B cell (primary cell): Measurements from ENCODE around the gene CYB561D1. TPM values are rescaled to one million over a fixed set of nuclear protein-coding genes. Genes with fewer than 3 reads are reported as not detected.

ENCODE experiments used
- ATAC-seq: fragments of 200-7000 bp; cut with Tn5 transposase; one replicate; pipeline ENCODE4 v1.10.0; 2021; ENCODE audit warnings: low read depth, mild to moderate bottlenecking, moderate number of reproducible peaks, moderate library complexity
- CTCF ChIA-PET: fragments of 350-600 bp; sonication (Branson Sonifier 250); formaldehyde crosslinking; loops from one replicate; lab custom pipeline; 2021; ENCODE audit warnings: antibody characterized with exemption, inconsistent platforms; lab: Charles Lee
- POLR2A ChIA-PET: fragments of 350-600 bp; sonication (Branson Sonifier 250); formaldehyde crosslinking; loops from one replicate; lab custom pipeline; 2021; ENCODE audit warnings: antibody characterized with exemption; lab: Charles Lee
- DNase-seq: peaks from one replicate; pipeline ENCODE4 v3.0.0; 2013
- H2AFZ ChIP-seq: 2 replicates; pipeline ENCODE4 v1.6.1; 2012; ENCODE audit warnings: mild to moderate bottlenecking, low read depth, low read length; ENCODE audit not compliant: insufficient read depth, poor library complexity, severe bottlenecking
- H3K27ac ChIP-seq, 2 donors: 1 replicate in 1 of 2; 2 replicates in 1 of 2; pipeline ENCODE4 v1.5.1; 2012 to 2013; ENCODE audit warnings: low read length in 2 of 2, mild to moderate bottlenecking in 2 of 2, moderate library complexity in 1 of 2
- H3K27me3 ChIP-seq, 4 experiments: fragments of 200-600 bp in 1 of 4; sonication (generic) in 1 of 4; replicated peaks in 1 of 4; 1 replicate in 2 of 4; 2 replicates in 2 of 4; pipeline versions ENCODE4 v1.6.1 to v1.7.0; 2013 to 2016; ENCODE audit warnings: low read length in 3 of 4, mild to moderate bottlenecking in 2 of 4, mixed read lengths in 1 of 4, moderate library complexity in 1 of 4; ENCODE audit not compliant: insufficient read depth in 4 of 4, control insufficient read depth in 3 of 4; ENCODE audit errors: control extremely low read depth in 1 of 4
- H3K36me3 ChIP-seq, 2 experiments: replicated peaks in 1 of 2; 1 replicate in 1 of 2; 2 replicates in 1 of 2; pipeline versions ENCODE4 v1.6.1 to v1.7.1; 2013; ENCODE audit warnings: low read length in 1 of 2; ENCODE audit not compliant: insufficient read depth in 2 of 2, control insufficient read depth in 1 of 2; ENCODE audit errors: control extremely low read depth in 1 of 2, extremely low read depth in 1 of 2
- H3K4me1 ChIP-seq, 2 donors: fragments of 200-600 bp in 1 of 2; sonication (generic) in 1 of 2; 1 replicate in 1 of 2; 2 replicates in 1 of 2; pipeline versions ENCODE4 v1.5.1 to v1.6.1; 2013 to 2017; ENCODE audit warnings: low read length in 2 of 2; ENCODE audit not compliant: control insufficient read depth in 2 of 2, insufficient read depth in 2 of 2
- H3K4me2 ChIP-seq: replicated peaks from 2 replicates; pipeline ENCODE3; 2012; ENCODE audit warnings: mild to moderate bottlenecking, low read depth, low read length; ENCODE audit not compliant: poor library complexity, severe bottlenecking
- H3K4me3 ChIP-seq, 5 experiments: fragments of 200-600 bp in 1 of 5; sonication (generic) in 1 of 5; 1 replicate in 3 of 5; 2 replicates in 2 of 5; pipeline versions ENCODE4 v1.5.1 to v1.7.0; 2011 to 2016; ENCODE audit warnings: low read length in 4 of 5, mild to moderate bottlenecking in 4 of 5, low read depth in 2 of 5, control low read depth in 1 of 5, moderate library complexity in 1 of 5; ENCODE audit not compliant: insufficient read depth in 1 of 5; ENCODE audit errors: control extremely low read depth in 1 of 5, extremely low read depth in 1 of 5
- H3K79me2 ChIP-seq: fragments of 200-600 bp; sonication (generic); one replicate; pipeline ENCODE4 v1.6.0; 2016; ENCODE audit warnings: low read length; ENCODE audit not compliant: control insufficient read depth, insufficient read depth
- H3K9ac ChIP-seq: fragments of 200-600 bp; sonication (generic); 2 replicates; pipeline ENCODE4 v1.6.1; 2017; ENCODE audit warnings: mild to moderate bottlenecking, low read length, moderate library complexity
- H3K9me3 ChIP-seq, 3 donors: one replicate each; pipeline versions ENCODE4 v1.6.1 to v1.7.1; 2013; ENCODE audit warnings: low read length in 2 of 3; ENCODE audit not compliant: control insufficient read depth in 2 of 3, insufficient read depth in 1 of 3; ENCODE audit errors: control extremely low read depth in 1 of 3
- H4K20me1 ChIP-seq: 2 replicates; pipeline ENCODE4 v1.6.0; 2012; ENCODE audit warnings: mild to moderate bottlenecking, low read length; ENCODE audit not compliant: insufficient read depth, control insufficient read depth, poor library complexity, severe bottlenecking
- H3K27ac Mint-ChIP-seq: one replicate; pipeline ENCODE4 v1.8.0; 2021; ENCODE audit warnings: mixed read lengths
- H3K27me3 Mint-ChIP-seq: one replicate; pipeline ENCODE4 v1.8.0; 2021; ENCODE audit warnings: mixed read lengths
- H3K4me1 Mint-ChIP-seq: one replicate; pipeline ENCODE4 v1.8.0; 2021; ENCODE audit warnings: mixed read lengths
- H3K4me3 Mint-ChIP-seq: one replicate; pipeline ENCODE4 v1.8.0; 2021; ENCODE audit warnings: mixed read lengths
- H3K9me3 Mint-ChIP-seq: one replicate; pipeline ENCODE4 v1.8.0; 2022; ENCODE audit warnings: mixed read lengths; ENCODE audit not compliant: insufficient read depth
- CTCF ChIP-seq: fragments of 200-600 bp; IDR thresholded peaks from one replicate; pipeline ENCODE4 v1.8.0; 2022; ENCODE audit warnings: antibody characterized with exemption, mild to moderate bottlenecking
- EZH2 ChIP-seq: IDR thresholded peaks from 2 replicates; pipeline ENCODE4 v1.6.1; 2012; ENCODE audit warnings: borderline replicate concordance, low read depth, mild to moderate bottlenecking, moderate library complexity, low read length; ENCODE audit not compliant: insufficient read depth, poor library complexity, severe bottlenecking
- WGBS: methylation state at CpG from one replicate; pipeline ENCODE4 v1.1.5; 2013; ENCODE audit warnings: missing lambda C conversion rate; ENCODE audit not compliant: insufficient coverage; 5-methylcytosine and 5-hydroxymethylcytosine counted together
- intact Hi-C: fragments of 100-400 bp; cut with micrococcal nuclease; formaldehyde crosslinking; loops from one replicate; pipeline ENCODE4 v1.10.0; 2022
- polyA plus RNA-seq: library from polyadenylated mRNA; depleted of rRNA; stranded (reverse); fragments of >200 nt; gene quantifications from 2 replicates; pipeline ENCODE4 v1.2.3, GENCODE V29; 2012
- total RNA-seq, 2 donors: library from RNA; stranded (reverse); fragments of 120-200 nt in 1 of 2; gene quantifications; 1 replicate in 1 of 2; 2 replicates in 1 of 2; pipeline versions ENCODE4 v1.2.3 to v1.2.4, GENCODE V29; 2013 to 2022

The CYB561D1 gene
- total and polyA plus RNA-seq, 2 donors (not counting 1 experiment from before 2014, with no cell fraction given), result 16.1 to 28.0 TPM

- Histone ChIP-seq H3K4me3 (peak overlapping the region in 3 of 5 experiments; percentile 28 to 64 (median 64)), H2AFZ (peak overlapping the region; percentile 80), H4K20me1 (no peaks in the 10 kb centered on the region), H3K4me2 (peak overlapping the region; percentile 87), H3K9me3 (no peaks in the 10 kb centered on the region), H3K27me3 (peaks cover 0 to 9% (median 5%) of the 10 kb centered on the region in 4 experiments), H3K79me2 (no peaks in the 10 kb centered on the region), H3K4me1 (peaks cover 11 to 15% of the 10 kb centered on the region in 2 donors), H3K36me3 (no peaks in the 10 kb centered on the region), H3K27ac (no peak overlapping the region), H3K9ac (peak overlapping the region; percentile 65)
- intact Hi-C loops, result loop anchor here (1.0 kb wide), 2 partner anchors 15 to 26 kb away; partner anchors contain the start of genes ATXN7L2 and CYB561D1
- TF ChIP-seq EZH2 (no peak), CTCF (no peak)
- DNase-seq (no peak), ATAC-seq (no peak)
- peak overlapping the region; percentile 37 for H3K27ac Mint-ChIP-seq
- POLR2A ChIA-PET, result interaction anchor here (0.6 kb wide), 1 partner anchor 25 kb away, joined by 6 read pairs; the partner anchor contains the start of gene ATXN7L2
- CTCF ChIA-PET, result interaction anchor here (1.1 to 37.9 kb wide), 5 partner anchors 15 to 131 kb away, joined by 3 to 926 read pairs (median 10); partner anchors contain the start of genes CYB561D1 and GPR61
- H3K9me3 Mint-ChIP-seq, result no peaks in the 10 kb centered on the region
- WGBS, result 97% methylated on average over 4 of the region's 7 CpGs
- peaks cover 21% of the 10 kb centered on the region for H3K4me1 Mint-ChIP-seq
- H3K4me3 Mint-ChIP-seq, result peak overlapping the region; percentile 87
- H3K27me3 Mint-ChIP-seq, result peaks cover 37% of the 10 kb centered on the region
These were observed 14.9 kb downstream of the CYB561D1 start for GRCh38 chr1:109508873-109509175.
